NCI-H774 (cell line): ENCODE data around the gene PARP3.
"Not testable (repeated sequence)": the region's sequence is repeated elsewhere in the genome, so short reads cannot be mapped to it uniquely, and the experiment has no call there.

Experiments used
- DNase-seq: peaks from one replicate; lab custom pipeline; 2025; lab: John Stamatoyannopoulos, UW

Gene PARP3

GRCh38 chr3:51941798-51942602, at the start of gene PARP3, which contains the start of gene RRP9:
PARP3 (plus strand) TSS chr3:51942363; CDS start chr3:51943356, 993 bp downstream.
RRP9 (minus strand) TSS chr3:51941904; CDS start chr3:51941867, 37 bp downstream.
- peak; percentile 95 for DNase-seq

- no peak for DNase-seq
Observed at GRCh38 chr3:51894391-51894790, 47.8 kb upstream of the PARP3 start.

DNA sequence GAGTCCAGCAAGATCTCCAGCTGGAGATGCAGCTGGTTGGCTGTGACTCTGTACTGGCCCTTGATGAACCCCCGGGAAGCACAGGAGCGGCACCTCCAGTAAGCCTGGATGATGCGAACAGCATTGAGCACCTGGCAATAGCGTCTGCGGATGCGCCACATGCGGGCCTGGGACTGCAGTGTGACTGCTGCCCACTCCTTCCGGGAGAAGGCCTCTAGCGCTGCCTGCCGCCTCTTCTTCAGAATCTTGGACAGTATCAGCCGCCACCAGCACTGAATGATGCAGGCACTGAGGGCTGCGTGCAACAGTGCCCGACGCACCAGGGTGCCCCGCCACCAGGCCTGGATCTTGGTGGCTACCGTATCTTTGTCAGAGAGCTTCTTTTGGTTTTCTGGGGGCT, 47.2 kb upstream of the PARP3 start:
- no peak for DNase-seq

GRCh38 chr3:51896607-51897305, 45.4 kb upstream of the PARP3 start:
- DNase-seq, result no peak

- DNase-seq, result no peak
Observed at GRCh38 chr3:51897391-51897790, 44.8 kb upstream of the PARP3 start.

DNA sequence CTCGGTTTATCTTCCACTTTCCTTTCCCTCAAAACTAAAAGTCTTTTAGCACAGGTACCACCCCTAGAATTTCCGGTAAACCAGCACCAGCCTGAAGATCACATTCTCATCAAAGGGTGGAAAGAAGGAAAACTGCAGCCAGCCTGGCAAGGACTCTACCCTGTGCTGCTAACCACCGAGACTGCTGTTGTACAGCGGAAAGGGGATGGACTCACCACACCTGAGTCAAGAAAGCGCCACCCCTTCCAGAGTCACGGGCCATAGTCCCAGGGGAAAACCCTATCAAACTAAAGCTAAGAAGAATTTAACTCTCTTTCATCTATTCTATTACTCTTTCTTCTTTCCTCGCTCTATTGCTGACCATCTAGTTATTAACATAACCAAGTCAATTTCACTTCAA, 42.1 kb upstream of the PARP3 start:
- DNase-seq, result not testable (repeated sequence)

- DNase-seq, result not testable (repeated sequence)
Observed at GRCh38 chr3:51902361-51902760, 39.8 kb upstream of the PARP3 start.

GRCh38 chr3:51904034-51904823, 37.9 kb upstream of the PARP3 start:
- no peak for DNase-seq

GRCh38 chr3:51908026-51908425, 34.1 kb upstream of the PARP3 start:
- no peak for DNase-seq

DNA sequence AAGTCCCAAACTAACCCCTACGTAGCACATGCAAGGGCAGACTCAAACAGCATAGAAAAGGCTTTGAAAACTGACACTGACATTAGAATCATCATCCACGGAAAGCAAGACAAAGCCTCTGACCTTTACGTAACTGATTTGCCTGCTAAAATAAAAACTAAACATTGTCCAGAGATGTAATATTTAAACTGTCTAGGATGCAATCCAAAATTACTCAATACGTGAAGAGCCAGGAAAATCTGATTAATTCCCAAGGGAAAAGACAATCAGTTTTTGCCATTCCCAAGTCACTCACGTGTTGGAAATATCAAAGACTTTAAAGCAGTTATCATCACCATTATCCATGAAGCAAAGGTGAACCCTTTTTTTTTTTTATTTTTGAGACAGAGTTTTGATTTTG, 25.7 kb upstream of the PARP3 start:
- DNase-seq, result no peak

DNA sequence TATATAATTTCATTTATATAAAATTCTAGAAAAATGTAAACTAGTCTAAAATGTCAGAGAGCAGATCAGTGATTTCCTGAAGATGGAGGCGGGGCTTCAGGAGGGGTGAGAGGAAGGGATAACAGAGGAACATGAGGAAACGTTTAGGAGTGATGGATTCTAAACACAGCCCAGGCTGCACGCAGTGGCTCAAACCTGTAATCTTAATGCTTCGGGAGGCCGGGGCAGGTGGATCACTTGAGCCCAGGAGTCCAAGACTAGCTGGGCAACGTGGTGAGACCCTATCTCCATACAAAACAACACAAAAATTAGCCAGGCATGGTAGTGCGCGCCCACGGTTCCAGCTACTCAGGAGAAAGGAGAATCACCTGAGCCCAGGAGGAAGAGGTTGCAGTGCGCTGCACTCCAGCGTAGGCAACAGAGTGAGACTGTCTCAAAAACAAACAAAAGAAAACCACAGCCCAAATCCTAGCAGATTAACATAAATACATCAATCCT, 21.0 kb upstream of the PARP3 start:
- DNase-seq, result no peak

DNA sequence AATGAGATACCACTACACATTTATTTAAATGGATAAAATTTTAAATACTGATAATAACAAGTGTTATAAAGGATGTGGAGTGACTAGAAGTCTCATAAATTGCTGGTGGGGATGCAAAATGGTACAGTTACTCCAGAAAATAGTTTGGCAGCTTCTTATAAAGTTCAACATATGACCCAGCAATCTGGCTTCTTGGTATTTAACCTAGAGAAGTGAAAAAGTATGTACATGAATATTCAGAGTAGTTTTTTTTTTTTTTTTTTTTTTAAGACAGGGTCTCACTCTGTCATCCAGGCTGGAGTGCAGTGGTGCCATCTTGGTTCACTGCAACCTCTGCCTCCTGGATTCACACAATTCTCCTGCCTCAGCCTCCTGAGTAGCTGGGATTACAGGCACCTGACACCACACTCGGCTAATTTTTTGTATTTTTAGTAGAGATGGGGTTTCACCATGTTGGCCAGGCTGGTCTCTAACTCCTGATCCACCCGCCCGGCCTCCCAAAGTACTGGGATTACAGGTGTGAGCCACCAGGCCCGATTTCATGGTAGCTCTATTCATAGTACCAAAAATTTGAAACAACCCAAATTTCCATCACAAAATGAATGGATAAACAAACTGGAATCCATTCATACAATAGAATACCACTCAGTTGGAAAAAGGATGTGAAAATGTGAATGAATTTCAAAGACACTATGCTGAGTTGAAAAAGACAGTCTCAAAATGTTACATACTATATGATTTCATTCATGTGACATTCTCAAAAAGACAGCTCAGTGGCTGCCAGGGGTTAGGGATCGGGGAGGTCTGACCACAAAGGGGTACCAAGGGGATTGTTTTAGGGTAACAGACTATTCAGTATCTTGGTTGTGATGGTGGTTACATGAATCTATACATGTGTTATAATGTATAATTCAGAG, 14.8 kb upstream of the PARP3 start:
- no peak for DNase-seq

GRCh38 chr3:51928438-51928837, 13.7 kb upstream of the PARP3 start:
- no peak for DNase-seq

- not testable (repeated sequence) for DNase-seq
Observed at GRCh38 chr3:51928981-51929380, 13.2 kb upstream of the PARP3 start.

GRCh38 chr3:51929420-51930003, 12.7 kb upstream of the PARP3 start:
- DNase-seq, result no peak

- no peak for DNase-seq
Observed at GRCh38 chr3:51930439-51930838, 11.7 kb upstream of the PARP3 start.

DNA sequence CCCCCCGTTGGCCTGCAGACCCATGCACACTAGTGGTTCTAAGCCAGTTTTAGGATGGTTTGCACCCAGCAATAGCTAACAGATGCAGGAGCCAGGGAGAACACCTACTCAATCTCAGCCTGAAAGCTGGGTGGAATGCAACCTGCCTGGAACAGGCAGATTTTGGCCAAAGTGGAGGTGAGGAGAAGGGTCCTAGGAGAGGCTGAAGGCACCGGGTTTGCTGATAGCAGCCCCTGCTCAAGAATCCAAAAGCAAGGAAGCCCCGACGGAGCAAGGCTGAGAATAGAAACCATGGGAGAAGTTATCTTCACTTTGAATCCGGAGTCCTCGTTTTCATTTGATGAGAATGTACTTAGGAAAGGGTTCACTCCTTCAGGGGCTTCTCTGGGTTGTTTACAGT, 10.4 kb upstream of the PARP3 start:
- no peak for DNase-seq

GRCh38 chr3:51932471-51933370, 9.4 kb upstream of the PARP3 start:
- DNase-seq, result no peak

GRCh38 chr3:51933471-51934138, 8.6 kb upstream of the PARP3 start:
- DNase-seq, result no peak
